ENCODE measurements around the gene TTC7B.

DNA sequence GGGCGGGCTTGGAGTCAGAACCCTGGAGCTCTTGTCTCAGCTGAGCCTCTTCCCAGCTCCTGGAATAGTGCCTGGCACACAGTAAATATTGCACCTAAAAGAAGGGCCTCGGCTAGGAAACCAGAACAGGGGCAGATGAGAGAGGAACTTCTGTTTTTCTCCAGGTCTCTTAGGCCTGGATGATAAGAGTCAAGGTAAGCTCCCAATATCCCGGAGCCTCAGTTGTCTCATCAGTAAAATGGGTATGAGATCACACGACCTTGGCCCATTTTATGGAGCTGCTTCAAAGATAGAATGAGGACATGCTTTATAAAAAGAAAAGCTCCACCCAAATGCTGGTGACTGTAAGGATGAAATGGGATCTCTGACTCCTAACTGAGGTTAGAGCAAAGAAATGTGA, 202.2 kb downstream of the TTC7B start:
- TF ChIP-seq, protein P1, sequence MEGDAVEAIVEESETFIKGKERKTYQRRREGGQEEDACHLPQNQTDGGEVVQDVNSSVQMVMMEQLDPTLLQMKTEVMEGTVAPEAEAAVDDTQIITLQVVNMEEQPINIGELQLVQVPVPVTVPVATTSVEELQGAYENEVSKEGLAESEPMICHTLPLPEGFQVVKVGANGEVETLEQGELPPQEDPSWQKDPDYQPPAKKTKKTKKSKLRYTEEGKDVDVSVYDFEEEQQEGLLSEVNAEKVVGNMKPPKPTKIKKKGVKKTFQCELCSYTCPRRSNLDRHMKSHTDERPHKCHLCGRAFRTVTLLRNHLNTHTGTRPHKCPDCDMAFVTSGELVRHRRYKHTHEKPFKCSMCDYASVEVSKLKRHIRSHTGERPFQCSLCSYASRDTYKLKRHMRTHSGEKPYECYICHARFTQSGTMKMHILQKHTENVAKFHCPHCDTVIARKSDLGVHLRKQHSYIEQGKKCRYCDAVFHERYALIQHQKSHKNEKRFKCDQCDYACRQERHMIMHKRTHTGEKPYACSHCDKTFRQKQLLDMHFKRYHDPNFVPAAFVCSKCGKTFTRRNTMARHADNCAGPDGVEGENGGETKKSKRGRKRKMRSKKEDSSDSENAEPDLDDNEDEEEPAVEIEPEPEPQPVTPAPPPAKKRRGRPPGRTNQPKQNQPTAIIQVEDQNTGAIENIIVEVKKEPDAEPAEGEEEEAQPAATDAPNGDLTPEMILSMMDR (IDR thresholded peaks at IDR 0.05): no peak
- no peak for TF ChIP-seq POLR2A (IDR thresholded peaks at IDR 0.05)

Data from Peyer's patch (tissue), 4 donors.